WTC11 (cell line): Measurements from ENCODE around the gene TAF4. TPM values are rescaled to one million over a fixed set of nuclear protein-coding genes. Genes with fewer than 3 reads are reported as not detected.

ENCODE experiments used
- ATAC-seq: fragments of 200-7000 bp; cut with Tn5 transposase; 2 replicates; pipeline ENCODE4 v1.10.0; 2021; ENCODE audit warnings: mild to moderate bottlenecking, moderate library complexity
- CTCF ChIA-PET: fragments of 300-600 bp; sonication (Branson Sonifier 250); formaldehyde crosslinking; loops from one replicate; lab custom pipeline; 2021; ENCODE audit warnings: antibody characterized with exemption; lab: Charles Lee
- POLR2A ChIA-PET: fragments of 350-600 bp; sonication (Branson Sonifier 250); formaldehyde crosslinking; loops from one replicate; lab custom pipeline; 2021; ENCODE audit warnings: antibody characterized with exemption; lab: Charles Lee
- DNase-seq: peaks from one replicate; pipeline ENCODE4 v3.0.0; 2021; ENCODE audit warnings: low spot score
- H3K27ac Mint-ChIP-seq: 2 replicates; pipeline ENCODE4 v1.8.0; 2021; ENCODE audit warnings: mixed read lengths
- H3K27me3 Mint-ChIP-seq: 2 replicates; pipeline ENCODE4 v1.8.0; 2021; ENCODE audit warnings: low read depth, mild to moderate bottlenecking, moderate library complexity, mixed read lengths
- H3K36me3 Mint-ChIP-seq: 2 replicates; pipeline ENCODE4 v1.8.0; 2021; ENCODE audit warnings: mixed read lengths
- H3K4me1 Mint-ChIP-seq: 2 replicates; pipeline ENCODE4 v1.8.0; 2022; ENCODE audit warnings: mixed read lengths
- H3K4me3 Mint-ChIP-seq: 2 replicates; pipeline ENCODE4 v1.8.0; 2021; ENCODE audit warnings: mild to moderate bottlenecking, moderate library complexity, mixed read lengths
- H3K9me3 Mint-ChIP-seq: 2 replicates; pipeline ENCODE4 v1.8.0; 2021; ENCODE audit warnings: mixed read lengths
- FOXJ3 ChIP-seq: sonication (generic); formaldehyde crosslinking; IDR thresholded peaks from 2 replicates; pipeline ENCODE4 v1.9.0; 2021; ENCODE audit warnings: missing genetic modification reagents, mild to moderate bottlenecking, borderline replicate concordance
- NFYB ChIP-seq: sonication (generic); formaldehyde crosslinking; conservative IDR thresholded peaks from 2 replicates; pipeline ENCODE4 v1.8.0; 2022; ENCODE audit warnings: low read depth, missing genetic modification reagents
- PREB ChIP-seq: sonication (generic); formaldehyde crosslinking; IDR thresholded peaks from 2 replicates; pipeline ENCODE4 v1.8.1; 2022; ENCODE audit warnings: mild to moderate bottlenecking, missing genetic modification reagents, moderate library complexity, borderline replicate concordance
- RELA ChIP-seq: sonication (generic); formaldehyde crosslinking; IDR thresholded peaks from 2 replicates; pipeline ENCODE4 v1.8.1; 2022; ENCODE audit warnings: missing genetic modification reagents, mild to moderate bottlenecking, borderline replicate concordance
- SOX15 ChIP-seq: fragments of 250-450 bp; sonication (Bioruptor Pico); IDR thresholded peaks from 2 replicates; pipeline ENCODE4 v1.9.0; 2021; ENCODE audit warnings: mild to moderate bottlenecking
- SP1 ChIP-seq: sonication (generic); formaldehyde crosslinking; conservative IDR thresholded peaks from 2 replicates; pipeline ENCODE4 v1.8.1; 2022; ENCODE audit warnings: missing genetic modification reagents
- TEAD1 ChIP-seq: sonication (generic); formaldehyde crosslinking; IDR thresholded peaks from 2 replicates; pipeline ENCODE4 v1.8.0; 2022; ENCODE audit warnings: mild to moderate bottlenecking, missing genetic modification reagents
- ZNF138 ChIP-seq: sonication (generic); formaldehyde crosslinking; conservative IDR thresholded peaks from 2 replicates; pipeline ENCODE4 v1.8.1; 2022; ENCODE audit warnings: mild to moderate bottlenecking, moderate library complexity, missing genetic modification reagents
- ZNF232 ChIP-seq: sonication (generic); formaldehyde crosslinking; IDR thresholded peaks from 2 replicates; pipeline ENCODE4 v1.8.0; 2022; ENCODE audit warnings: mild to moderate bottlenecking, missing genetic modification reagents
- ZNF263 ChIP-seq: sonication (generic); formaldehyde crosslinking; IDR thresholded peaks from 2 replicates; pipeline ENCODE4 v1.8.1; 2022; ENCODE audit warnings: low read depth, mild to moderate bottlenecking, moderate library complexity, missing genetic modification reagents
- ZNF671 ChIP-seq: fragments of 250-450 bp; sonication (Bioruptor Pico); IDR thresholded peaks from 2 replicates; pipeline ENCODE4 v1.8.0; 2021; ENCODE audit warnings: mild to moderate bottlenecking
- ZSCAN18 ChIP-seq: fragments of 250-450 bp; sonication (Bioruptor Pico); IDR thresholded peaks from 2 replicates; pipeline ENCODE4 v2.1.2; 2022; ENCODE audit warnings: mild to moderate bottlenecking, moderate library complexity
- total RNA-seq: library from RNA; stranded (reverse); gene quantifications from 3 replicates; pipeline ENCODE4 v1.2.3, GENCODE V29; 2021
- TF ChIP-seq, protein P1 (sequence below): sonication (generic); formaldehyde crosslinking; IDR thresholded peaks from 2 replicates; pipeline ENCODE4 v1.8.1; 2023; ENCODE audit warnings: mild to moderate bottlenecking, missing genetic modification reagents
- TF ChIP-seq, protein P2 (sequence below): sonication (generic); formaldehyde crosslinking; IDR thresholded peaks from 2 replicates; pipeline ENCODE4 v1.8.1; 2023; ENCODE audit warnings: mild to moderate bottlenecking, missing genetic modification reagents

TAF4 gene
- total RNA-seq, 1 experiment from 2014 or later = 34.4 TPM

GRCh38 chr20:62004614-62005013, 61.1 kb downstream of the TAF4 start (continued):
- TF ChIP-seq, protein P1, sequence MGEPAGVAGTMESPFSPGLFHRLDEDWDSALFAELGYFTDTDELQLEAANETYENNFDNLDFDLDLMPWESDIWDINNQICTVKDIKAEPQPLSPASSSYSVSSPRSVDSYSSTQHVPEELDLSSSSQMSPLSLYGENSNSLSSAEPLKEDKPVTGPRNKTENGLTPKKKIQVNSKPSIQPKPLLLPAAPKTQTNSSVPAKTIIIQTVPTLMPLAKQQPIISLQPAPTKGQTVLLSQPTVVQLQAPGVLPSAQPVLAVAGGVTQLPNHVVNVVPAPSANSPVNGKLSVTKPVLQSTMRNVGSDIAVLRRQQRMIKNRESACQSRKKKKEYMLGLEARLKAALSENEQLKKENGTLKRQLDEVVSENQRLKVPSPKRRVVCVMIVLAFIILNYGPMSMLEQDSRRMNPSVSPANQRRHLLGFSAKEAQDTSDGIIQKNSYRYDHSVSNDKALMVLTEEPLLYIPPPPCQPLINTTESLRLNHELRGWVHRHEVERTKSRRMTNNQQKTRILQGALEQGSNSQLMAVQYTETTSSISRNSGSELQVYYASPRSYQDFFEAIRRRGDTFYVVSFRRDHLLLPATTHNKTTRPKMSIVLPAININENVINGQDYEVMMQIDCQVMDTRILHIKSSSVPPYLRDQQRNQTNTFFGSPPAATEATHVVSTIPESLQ (CRISPR knock-in tag) = no peak

GRCh38 chr20:62003567-62004405, 61.9 kb downstream of the TAF4 start:
- Mint-ChIP-seq H3K36me3 (peaks cover 68% of the 10 kb centered on the region), H3K4me1 (no peaks in the 10 kb centered on the region), H3K4me3 (no peak overlapping the region), H3K27me3 (no peaks in the 10 kb centered on the region), H3K27ac (no peak overlapping the region), H3K9me3 (no peaks in the 10 kb centered on the region)
- TF ChIP-seq SOX15 (CRISPR knock-in tag) (no peak), PREB (CRISPR knock-in tag) (no peak), NFYB (CRISPR knock-in tag) (no peak), RELA (no peak), SP1 (CRISPR knock-in tag) (no peak), FOXJ3 (CRISPR knock-in tag) (no peak), ZNF232 (no peak)
- TF ChIP-seq, protein P1 (CRISPR knock-in tag) = no peak
- ChIA-PET POLR2A (no interaction called here), CTCF (no interaction called here)
- ATAC-seq (no peak), DNase-seq (no peak)

DNA sequence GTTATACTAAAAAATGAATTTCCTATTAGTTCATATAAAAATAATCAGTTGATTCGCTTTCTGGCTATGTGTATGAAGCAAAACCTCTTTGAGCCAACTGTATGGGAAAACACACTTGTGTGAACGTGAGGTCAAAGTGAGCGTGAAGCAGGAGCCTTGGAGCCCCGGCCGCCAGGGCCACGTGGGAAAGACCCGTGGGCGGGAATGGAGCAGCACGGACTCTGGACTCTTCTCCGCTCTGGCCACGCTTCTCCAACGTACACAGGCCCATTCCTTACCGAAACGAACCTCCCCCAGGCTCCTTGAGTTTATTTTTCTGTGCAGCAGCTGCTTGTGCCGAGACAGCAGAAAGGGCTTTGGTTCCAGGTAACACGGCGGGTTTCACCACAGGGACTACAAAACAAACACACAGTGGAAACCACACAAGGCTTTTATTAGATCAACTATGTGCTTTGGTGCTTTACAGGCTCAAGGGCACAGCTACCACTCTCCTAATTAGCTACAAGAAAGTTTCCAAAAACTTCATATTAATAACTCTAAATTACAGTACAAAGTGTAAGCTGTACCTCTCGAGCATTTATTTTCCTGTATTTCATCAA, 62.7 kb downstream of the TAF4 start:
- peaks cover 73% of the 10 kb centered on the region for H3K36me3 Mint-ChIP-seq
- H3K27me3 Mint-ChIP-seq = no peaks in the 10 kb centered on the region
- H3K9me3 Mint-ChIP-seq = no peaks in the 10 kb centered on the region
- ATAC-seq (no peak), DNase-seq (no peak)
- no peaks in the 10 kb centered on the region for H3K4me1 Mint-ChIP-seq
- H3K27ac Mint-ChIP-seq = no peak overlapping the region
- H3K4me3 Mint-ChIP-seq = no peak overlapping the region
- ChIA-PET POLR2A (no interaction called here), CTCF (no interaction called here)
- TF ChIP-seq, protein P2, sequence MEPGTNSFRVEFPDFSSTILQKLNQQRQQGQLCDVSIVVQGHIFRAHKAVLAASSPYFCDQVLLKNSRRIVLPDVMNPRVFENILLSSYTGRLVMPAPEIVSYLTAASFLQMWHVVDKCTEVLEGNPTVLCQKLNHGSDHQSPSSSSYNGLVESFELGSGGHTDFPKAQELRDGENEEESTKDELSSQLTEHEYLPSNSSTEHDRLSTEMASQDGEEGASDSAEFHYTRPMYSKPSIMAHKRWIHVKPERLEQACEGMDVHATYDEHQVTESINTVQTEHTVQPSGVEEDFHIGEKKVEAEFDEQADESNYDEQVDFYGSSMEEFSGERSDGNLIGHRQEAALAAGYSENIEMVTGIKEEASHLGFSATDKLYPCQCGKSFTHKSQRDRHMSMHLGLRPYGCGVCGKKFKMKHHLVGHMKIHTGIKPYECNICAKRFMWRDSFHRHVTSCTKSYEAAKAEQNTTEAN = no peak
- TF ChIP-seq ZSCAN18 (CRISPR knock-in tag) (no peak), ZNF138 (no peak), ZNF671 (CRISPR knock-in tag) (no peak), ZNF263 (no peak), TEAD1 (CRISPR knock-in tag) (no peak)
